OCI-LY1 (cell line): ENCODE measurements around the gene LRCH1.

Source experiments
- H2AFZ ChIP-seq: fragments of 200-600 bp; sonication (generic), shearing (Covaris generic); 2 replicates; pipeline ENCODE4 v1.6.0; 2014; ENCODE audit warnings: antibody characterized with exemption, mild to moderate bottlenecking, low read length
- H3F3A ChIP-seq: fragments of 200-600 bp; sonication (generic), shearing (Covaris generic); 2 replicates; pipeline ENCODE4 v1.6.0; 2014; ENCODE audit warnings: mild to moderate bottlenecking, antibody characterized with exemption, low read length, moderate library complexity; ENCODE audit not compliant: insufficient read depth
- H3K27ac ChIP-seq: fragments of 200-600 bp; sonication (generic); 2 replicates; pipeline ENCODE4 v1.5.1; 2014; ENCODE audit warnings: low read length, mixed run types, mild to moderate bottlenecking, low read depth; ENCODE audit not compliant: poor library complexity, severe bottlenecking
- H3K27me3 ChIP-seq: fragments of 200-600 bp; sonication (generic); 2 replicates; pipeline ENCODE4 v1.6.0; 2014; ENCODE audit warnings: antibody characterized with exemption, mild to moderate bottlenecking, low read length, moderate library complexity; ENCODE audit not compliant: insufficient read depth
- H3K36me3 ChIP-seq: fragments of 200-600 bp; sonication (generic); 2 replicates; pipeline ENCODE4 v1.6.1; 2014; ENCODE audit warnings: mild to moderate bottlenecking, antibody characterized with exemption, low read length, moderate library complexity, mixed read lengths; ENCODE audit not compliant: insufficient read depth
- H3K4me1 ChIP-seq: fragments of 200-600 bp; sonication (generic); 2 replicates; pipeline ENCODE4 v1.5.1; 2014; ENCODE audit warnings: mild to moderate bottlenecking, low read length, moderate library complexity; ENCODE audit not compliant: insufficient read depth, severe bottlenecking
- H3K4me2 ChIP-seq: fragments of 200-600 bp; sonication (generic), shearing (Covaris generic); 2 replicates; pipeline ENCODE4 v1.6.1; 2014; ENCODE audit warnings: low read length
- H3K4me3 ChIP-seq: fragments of 200-600 bp; sonication (generic); 2 replicates; pipeline ENCODE4 v1.5.1; 2014; ENCODE audit warnings: low read length, low read depth, mild to moderate bottlenecking, mixed read lengths; ENCODE audit not compliant: poor library complexity, severe bottlenecking
- H3K79me2 ChIP-seq: fragments of 200-600 bp; shearing (Covaris generic); 2 replicates; pipeline ENCODE4 v1.6.1; 2016; ENCODE audit warnings: mixed run types, low read length, mixed read lengths; ENCODE audit not compliant: insufficient read depth
- H3K9ac ChIP-seq: fragments of 200-600 bp; sonication (generic), shearing (Covaris generic); 2 replicates; pipeline ENCODE4 v1.6.1; 2014; ENCODE audit warnings: mild to moderate bottlenecking, low read length, mixed read lengths
- H3K9me2 ChIP-seq: fragments of 200-600 bp; sonication (generic), shearing (Covaris generic); 2 replicates; pipeline ENCODE4 v1.6.1; 2014; ENCODE audit warnings: low read depth, mild to moderate bottlenecking, low read length, mixed read lengths
- H3K9me3 ChIP-seq: fragments of 200-600 bp; shearing (Covaris generic); 2 replicates; pipeline ENCODE4 v1.6.1; 2014; ENCODE audit warnings: low read length, mixed read lengths
- H4K20me1 ChIP-seq: fragments of 200-600 bp; sonication (generic), shearing (Covaris generic); 2 replicates; pipeline ENCODE4 v1.6.0; 2016; ENCODE audit warnings: mild to moderate bottlenecking, low read length; ENCODE audit not compliant: insufficient read depth
- EZH2 ChIP-seq: fragments of 200-600 bp; sonication (generic), shearing (Covaris generic); IDR thresholded peaks from 2 replicates; pipeline ENCODE4 v1.8.0; 2017; ENCODE audit warnings: borderline replicate concordance, mixed run types, mild to moderate bottlenecking, antibody characterized with exemption, low read length, moderate library complexity, mixed read lengths
- TF ChIP-seq, protein P1 (sequence below): fragments of 200-600 bp; sonication (generic), shearing (Covaris generic); IDR thresholded peaks from 2 replicates; pipeline ENCODE4 v1.5.1; 2017; ENCODE audit warnings: mild to moderate bottlenecking, antibody characterized with exemption, low read length, moderate library complexity, mixed read lengths

LRCH1 gene

DNA sequence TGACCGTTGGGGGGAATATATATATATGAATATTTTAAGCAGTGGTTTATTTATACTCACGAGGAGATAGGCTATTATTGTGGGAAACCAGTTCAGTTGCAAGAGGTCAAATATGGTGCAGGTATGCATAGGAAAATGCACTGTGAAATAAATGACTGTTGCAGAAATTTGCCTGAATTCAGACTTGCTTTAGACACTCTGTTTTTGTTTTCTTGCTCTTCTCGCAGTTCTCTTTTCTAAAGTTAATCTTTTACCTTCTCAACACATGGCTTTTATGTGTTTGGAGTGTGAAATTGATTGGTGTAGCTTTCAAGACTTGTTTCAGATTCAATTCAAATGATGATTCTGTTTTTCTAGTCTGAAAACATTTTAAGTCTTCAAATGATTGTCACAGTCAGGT is 109.7 kb downstream of the LRCH1 start:
- no peaks in the 10 kb centered on the region for H4K20me1 ChIP-seq
- H3K9ac ChIP-seq: no peak overlapping the region
- no peaks in the 10 kb centered on the region for H3K79me2 ChIP-seq
- H3K36me3 ChIP-seq: no peaks in the 10 kb centered on the region
- H3F3A ChIP-seq: no peaks in the 10 kb centered on the region
- H3K4me2 ChIP-seq: no peak overlapping the region
- H3K27me3 ChIP-seq: no peaks in the 10 kb centered on the region
- H3K4me1 ChIP-seq: peaks cover 40% of the 10 kb centered on the region
- no peak overlapping the region for H3K4me3 ChIP-seq
- H3K27ac ChIP-seq: no peak overlapping the region
- no peak for TF ChIP-seq EZH2
- TF ChIP-seq, protein P1, sequence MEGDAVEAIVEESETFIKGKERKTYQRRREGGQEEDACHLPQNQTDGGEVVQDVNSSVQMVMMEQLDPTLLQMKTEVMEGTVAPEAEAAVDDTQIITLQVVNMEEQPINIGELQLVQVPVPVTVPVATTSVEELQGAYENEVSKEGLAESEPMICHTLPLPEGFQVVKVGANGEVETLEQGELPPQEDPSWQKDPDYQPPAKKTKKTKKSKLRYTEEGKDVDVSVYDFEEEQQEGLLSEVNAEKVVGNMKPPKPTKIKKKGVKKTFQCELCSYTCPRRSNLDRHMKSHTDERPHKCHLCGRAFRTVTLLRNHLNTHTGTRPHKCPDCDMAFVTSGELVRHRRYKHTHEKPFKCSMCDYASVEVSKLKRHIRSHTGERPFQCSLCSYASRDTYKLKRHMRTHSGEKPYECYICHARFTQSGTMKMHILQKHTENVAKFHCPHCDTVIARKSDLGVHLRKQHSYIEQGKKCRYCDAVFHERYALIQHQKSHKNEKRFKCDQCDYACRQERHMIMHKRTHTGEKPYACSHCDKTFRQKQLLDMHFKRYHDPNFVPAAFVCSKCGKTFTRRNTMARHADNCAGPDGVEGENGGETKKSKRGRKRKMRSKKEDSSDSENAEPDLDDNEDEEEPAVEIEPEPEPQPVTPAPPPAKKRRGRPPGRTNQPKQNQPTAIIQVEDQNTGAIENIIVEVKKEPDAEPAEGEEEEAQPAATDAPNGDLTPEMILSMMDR: no peak
- no peak overlapping the region for H2AFZ ChIP-seq
- no peaks in the 10 kb centered on the region for H3K9me3 ChIP-seq
- H3K9me2 ChIP-seq: no peaks in the 10 kb centered on the region

DNA sequence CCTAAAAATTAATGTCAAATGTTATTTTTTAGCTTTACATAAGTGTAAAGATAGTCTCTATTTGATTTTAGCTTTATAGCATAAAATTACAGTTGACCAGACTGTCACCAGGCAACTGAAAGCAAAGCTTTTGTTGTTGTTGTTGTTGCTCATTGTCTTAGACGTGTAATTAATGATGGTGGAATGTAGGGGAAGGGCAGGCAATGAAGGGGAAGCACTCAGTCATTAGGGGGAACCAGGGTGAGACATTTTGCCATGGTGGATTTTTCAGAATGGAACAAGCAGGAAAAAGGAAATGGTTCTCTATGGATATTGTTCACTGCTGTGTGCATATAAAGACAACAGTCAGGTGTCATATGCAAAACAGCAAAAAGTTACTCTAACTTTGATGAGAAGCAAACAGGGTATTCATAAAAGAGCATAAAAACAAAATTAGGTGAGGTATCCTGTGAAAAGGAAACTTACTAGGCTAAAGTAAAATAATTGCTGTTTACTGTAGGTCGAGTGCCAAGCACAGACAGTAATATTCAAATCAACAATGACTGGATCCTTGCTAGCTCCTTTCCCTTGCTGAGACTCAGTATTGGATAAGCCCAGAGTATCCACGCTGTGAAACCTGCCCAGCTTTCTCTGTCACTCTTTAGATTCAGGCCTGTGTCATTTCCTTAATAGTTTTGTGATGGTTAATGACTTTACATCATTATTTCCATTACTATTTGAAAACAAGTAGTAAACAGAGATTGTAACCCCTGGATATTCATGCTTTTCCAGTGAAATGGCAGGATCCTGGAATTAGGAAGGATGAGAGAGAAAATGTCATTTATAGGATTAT is 110.5 kb downstream of the LRCH1 start:
- H3K9me2 ChIP-seq: no peaks in the 10 kb centered on the region
- H3K4me2 ChIP-seq: no peak overlapping the region
- H3K9ac ChIP-seq: no peak overlapping the region
- H3K27me3 ChIP-seq: no peaks in the 10 kb centered on the region
- no peak overlapping the region for H3K4me3 ChIP-seq
- no peak overlapping the region for H3K27ac ChIP-seq
- no peaks in the 10 kb centered on the region for H3K9me3 ChIP-seq
- H3K36me3 ChIP-seq: no peaks in the 10 kb centered on the region
- no peaks in the 10 kb centered on the region for H3F3A ChIP-seq
- H2AFZ ChIP-seq: no peak overlapping the region
- H3K4me1 ChIP-seq: peaks cover 48% of the 10 kb centered on the region
- no peaks in the 10 kb centered on the region for H3K79me2 ChIP-seq
- H4K20me1 ChIP-seq: no peaks in the 10 kb centered on the region
- TF ChIP-seq, protein P1: no peak
- TF ChIP-seq EZH2: no peak

DNA sequence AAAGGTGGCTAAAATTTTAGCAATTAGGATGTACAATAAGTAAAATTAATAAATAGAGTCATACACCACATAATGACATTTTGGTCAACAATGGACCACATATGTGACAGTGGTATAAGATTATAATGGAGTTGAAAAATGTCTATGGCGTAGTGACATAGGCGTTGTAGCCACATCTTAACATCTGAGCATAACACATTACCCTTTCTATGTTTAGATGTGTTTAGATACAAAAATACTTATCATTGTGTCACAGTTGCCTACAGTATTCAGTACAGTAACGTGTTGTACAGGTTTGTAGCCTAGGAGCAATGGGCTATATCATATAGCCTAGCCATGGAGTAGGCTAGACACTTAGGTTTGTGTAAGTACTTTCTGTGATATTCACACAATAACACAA is 111.2 kb downstream of the LRCH1 start:
- Histone ChIP-seq H4K20me1 (no peaks in the 10 kb centered on the region), H3K4me3 (no peak overlapping the region), H3K9me2 (no peaks in the 10 kb centered on the region), H3K27ac (no peak overlapping the region), H3K79me2 (no peaks in the 10 kb centered on the region), H2AFZ (no peak overlapping the region), H3K27me3 (no peaks in the 10 kb centered on the region), H3K4me2 (no peak overlapping the region), H3K4me1 (peaks cover 54% of the 10 kb centered on the region), H3K9ac (no peak overlapping the region), H3F3A (no peaks in the 10 kb centered on the region), H3K9me3 (no peaks in the 10 kb centered on the region), H3K36me3 (no peaks in the 10 kb centered on the region)
- TF ChIP-seq, protein P1: no peak
- no peak for TF ChIP-seq EZH2
